ENCODE measurements around the gene PHF1.
A peak's percentile ranks its signal among the peaks of the same experiment; 100 is the strongest.

Gene PHF1

GRCh38 chr6:33418690-33419291 lies 8.0 kb downstream of the PHF1 start:
- DNase-seq (ENCODE audit: low spot score): no peak

- DNase-seq (ENCODE audit: low spot score): no peak
Observed at GRCh38 chr6:33419580-33420490, 9.0 kb downstream of the PHF1 start, which contains the start of gene SYNGAP1. Gene SYNGAP1, plus strand, starts transcription at chr6:33420065. Its CDS starts 200 bp downstream, at chr6:33420265.

- no peak for DNase-seq (ENCODE audit: low spot score)
Observed at GRCh38 chr6:33420491-33421343, 9.9 kb downstream of the PHF1 start.

DNA sequence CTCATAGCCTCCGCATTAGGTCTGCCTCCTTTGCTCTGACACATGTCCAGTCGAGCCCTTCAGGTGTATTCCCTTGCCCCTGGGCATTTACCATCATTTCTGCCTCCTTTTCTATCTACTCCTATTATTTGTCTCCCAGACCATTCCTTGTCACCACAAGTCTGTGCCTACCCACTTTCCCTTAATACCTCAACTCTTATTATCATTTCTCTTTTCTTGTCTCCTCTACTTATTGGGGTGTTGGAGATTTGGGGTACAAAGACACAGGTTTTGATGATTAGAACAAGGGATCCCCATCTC lies 10.5 kb downstream of the PHF1 start:
- no peak for DNase-seq (ENCODE audit: low spot score)

DNA sequence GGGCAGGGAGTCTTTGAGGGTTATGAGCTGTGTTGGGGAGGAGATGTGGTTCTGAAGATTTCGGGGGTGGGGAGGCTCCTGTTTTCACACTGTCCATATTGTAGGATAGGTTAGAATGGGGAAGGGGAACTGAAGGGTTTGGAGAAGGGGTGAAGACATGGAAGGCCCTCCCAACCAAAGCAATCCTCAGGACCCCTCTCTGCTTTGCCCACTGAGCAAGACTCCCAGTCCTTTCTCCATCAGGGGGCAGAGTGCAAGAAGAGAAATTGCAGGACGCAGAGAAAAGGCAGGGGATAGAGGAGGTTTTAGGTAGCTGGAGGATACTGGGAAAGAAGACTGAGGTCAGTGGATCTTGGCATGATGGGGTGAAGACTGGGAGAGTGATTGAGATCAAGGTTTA lies 13.0 kb downstream of the PHF1 start:
- DNase-seq (ENCODE audit: low spot score): no peak

DNA sequence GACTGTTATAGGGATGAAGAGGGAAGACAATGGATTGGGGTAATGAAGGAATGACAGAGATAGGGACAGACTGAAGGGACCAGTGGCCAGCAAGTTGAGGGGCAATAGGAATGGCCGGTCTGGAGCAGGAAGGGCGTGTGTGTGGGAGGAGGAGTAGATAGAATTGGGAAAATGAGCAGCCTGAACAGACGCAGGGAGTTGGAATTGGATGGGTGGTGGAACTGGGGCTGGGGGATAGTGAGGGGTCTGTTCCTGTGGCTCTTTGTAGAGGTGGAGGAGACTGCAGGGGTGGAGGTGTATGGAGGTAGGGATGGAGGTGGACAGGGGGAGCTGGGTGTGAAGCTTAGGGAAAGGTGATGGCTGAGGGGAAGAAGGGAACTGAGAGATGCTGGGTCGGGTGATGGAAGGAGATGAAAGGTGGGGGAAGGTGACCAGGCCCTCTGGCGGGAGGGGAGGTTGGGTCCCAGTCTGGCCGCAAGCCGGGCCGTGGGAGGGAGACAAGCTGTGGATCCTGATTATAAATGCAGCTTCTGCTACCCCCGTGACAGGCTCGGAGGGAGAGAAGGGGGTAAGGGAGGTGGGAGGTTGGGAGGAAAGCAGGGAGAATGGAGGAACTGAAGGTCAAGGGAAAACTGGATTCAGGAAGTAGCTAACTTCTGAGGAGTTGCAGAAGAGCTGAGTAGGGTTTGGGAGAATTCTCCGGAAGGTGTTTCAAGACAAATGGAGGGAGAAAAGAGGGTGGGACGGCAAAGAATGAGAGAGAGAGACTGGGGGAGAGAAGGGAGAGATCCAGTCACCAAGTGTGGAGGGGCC lies 14.2 kb downstream of the PHF1 start:
- DNase-seq (ENCODE audit: low spot score): no peak

GRCh38 chr6:33425668-33426577 lies 15.1 kb downstream of the PHF1 start:
- peak; percentile 79 for DNase-seq (ENCODE audit: low spot score)

DNA sequence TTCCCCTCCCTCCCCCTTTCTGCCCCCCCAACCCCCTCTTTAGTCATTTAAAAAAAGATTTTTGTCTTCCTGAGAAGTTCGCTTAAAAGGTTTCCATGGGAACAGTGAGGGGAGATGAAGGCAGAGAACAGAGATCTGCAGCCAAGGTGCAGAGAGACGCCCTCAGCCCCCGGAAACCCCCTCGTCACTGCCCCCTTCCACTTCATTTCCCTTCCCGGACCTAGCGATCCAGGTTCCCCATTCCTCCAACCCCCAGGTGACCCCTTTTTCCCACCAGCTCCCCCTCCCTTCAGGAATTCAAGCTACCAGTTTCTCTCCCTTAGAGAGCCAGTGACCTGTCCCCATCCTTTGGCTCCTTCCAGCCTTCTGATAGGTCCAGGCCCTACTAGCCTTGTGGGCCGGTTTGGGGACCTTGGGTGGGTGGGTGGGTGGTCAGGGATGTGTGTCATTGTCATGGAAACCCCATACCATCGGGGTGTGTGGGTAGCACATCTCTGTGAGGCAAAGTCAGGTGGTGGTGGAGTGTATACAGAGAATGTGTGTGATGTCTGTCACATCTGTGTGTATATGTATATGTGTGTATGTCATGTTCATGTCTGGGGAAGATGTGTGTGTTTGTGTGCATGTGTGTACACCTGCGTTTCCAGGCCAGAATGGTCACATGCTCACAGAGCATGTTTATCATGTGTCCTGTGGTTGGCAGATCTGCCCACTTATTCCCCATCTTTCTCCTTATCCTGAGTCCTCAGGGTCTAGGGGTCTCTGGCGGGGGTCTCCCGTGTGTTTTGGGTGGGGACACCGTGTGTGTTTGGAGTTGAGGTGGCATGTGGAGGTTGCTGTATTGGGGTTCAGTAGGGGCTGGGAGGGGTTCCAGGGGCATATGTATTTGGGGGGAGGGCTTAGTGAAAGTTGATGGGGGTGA lies 16.0 kb downstream of the PHF1 start:
- no peak for DNase-seq (ENCODE audit: low spot score)

DNA sequence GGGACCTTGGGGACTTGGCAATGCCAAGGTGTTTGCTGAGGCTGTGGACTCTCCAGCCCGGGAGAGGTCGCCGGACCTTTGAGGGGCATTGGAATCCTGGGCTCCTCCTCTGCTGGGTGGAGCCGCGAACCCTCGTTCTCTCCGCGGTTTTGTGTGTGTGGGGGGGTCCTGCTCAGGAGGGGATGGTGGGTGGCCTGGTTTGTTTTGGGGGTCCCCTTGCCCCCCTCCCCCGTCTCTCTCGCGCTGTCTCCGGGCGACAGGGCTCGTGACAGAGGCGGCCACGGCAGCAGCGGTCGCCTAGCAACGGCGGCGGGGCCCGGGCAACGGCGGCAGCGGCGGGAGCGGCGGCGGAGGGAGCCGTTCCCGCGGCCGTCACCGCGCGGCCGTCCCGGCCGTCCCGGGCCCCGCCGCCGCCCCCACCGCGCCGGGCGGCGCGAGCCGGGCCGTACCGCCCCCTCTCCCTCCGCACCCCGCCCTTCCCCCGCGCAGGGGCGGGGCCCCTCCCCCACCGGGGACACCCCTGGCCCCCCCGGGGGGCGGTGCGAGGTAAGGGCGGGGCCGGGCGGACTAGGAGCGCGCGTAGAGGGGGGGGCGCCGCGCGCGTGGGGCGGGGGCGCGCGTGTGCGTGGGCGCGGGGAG lies 16.9 kb downstream of the PHF1 start:
- DNase-seq (ENCODE audit: low spot score): no peak

- DNase-seq (ENCODE audit: low spot score): no peak
Observed at GRCh38 chr6:33428224-33428965, 17.6 kb downstream of the PHF1 start.

GRCh38 chr6:33428966-33429749 lies 18.3 kb downstream of the PHF1 start:
- DNase-seq (ENCODE audit: low spot score): no peak

DNA sequence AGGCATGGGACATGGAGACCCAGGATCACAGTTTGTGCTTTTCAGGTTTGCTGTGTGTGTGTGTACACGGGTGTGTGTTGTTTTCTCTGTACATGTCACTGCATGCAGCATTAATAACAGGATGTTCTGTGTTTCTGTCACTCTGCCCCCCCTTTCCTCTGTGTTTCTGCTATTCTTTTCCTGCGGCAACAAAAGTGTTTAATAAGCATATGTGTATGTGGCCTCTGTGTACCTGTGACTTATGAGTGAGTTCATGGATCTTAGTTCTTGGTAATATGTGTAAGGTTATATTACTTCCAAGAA lies 18.9 kb downstream of the PHF1 start:
- no peak for DNase-seq (ENCODE audit: low spot score)

DNA sequence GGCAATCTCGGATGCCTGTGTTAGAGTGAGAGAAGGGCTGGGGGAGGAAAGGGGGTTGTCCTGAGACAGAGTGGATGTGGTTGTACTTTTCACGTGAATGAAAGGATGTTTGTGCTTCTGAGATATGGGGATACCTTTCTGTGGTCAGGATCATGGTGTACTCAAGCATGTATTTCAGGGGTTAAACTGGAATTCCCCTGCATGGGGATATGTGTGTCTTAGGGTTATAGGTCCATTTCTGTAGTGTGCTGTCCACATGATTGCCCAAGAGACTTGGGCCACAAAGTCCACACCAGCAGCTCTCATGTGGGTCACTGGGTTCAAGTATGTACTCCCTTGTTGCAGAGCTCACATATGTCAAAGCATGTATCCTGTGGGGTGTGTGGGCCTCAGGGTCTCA lies 19.5 kb downstream of the PHF1 start:
- no peak for DNase-seq (ENCODE audit: low spot score)

- DNase-seq (ENCODE audit: low spot score): peak; percentile 75
Observed at GRCh38 chr6:33430991-33431879, 20.4 kb downstream of the PHF1 start.

- no peak for DNase-seq (ENCODE audit: low spot score)
Observed at GRCh38 chr6:33431880-33432541, 21.2 kb downstream of the PHF1 start.

DNA sequence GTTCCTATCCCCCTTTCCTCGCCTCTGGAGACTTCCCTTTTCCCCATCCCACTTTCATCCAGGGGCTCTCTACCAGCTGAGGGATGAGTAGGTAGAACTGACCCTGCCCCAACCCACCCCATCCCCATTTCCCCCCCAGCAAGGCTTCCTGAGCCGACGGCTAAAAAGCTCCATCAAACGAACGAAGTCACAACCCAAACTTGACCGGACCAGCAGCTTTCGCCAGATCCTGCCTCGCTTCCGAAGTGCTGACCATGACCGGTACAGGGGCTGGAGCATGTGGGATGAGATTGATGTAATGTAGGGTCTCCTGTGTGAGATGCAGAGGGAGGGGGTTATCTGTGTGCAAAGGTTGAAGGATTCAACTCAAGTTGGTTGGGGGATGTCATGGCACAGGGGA lies 21.7 kb downstream of the PHF1 start:
- no peak for DNase-seq (ENCODE audit: low spot score)
